Medulla oblongata (tissue), 1 donor: ENCODE results near the gene HYKK.
"Not testable (repeated sequence)": the region's sequence is repeated elsewhere in the genome, so short reads cannot be mapped to it uniquely, and the experiment has no call there.

Experiments used
- DNase-seq: peaks from one replicate; pipeline ENCODE4 v3.0.0-alpha.2; 2015; ENCODE audit errors: extremely low spot score

Gene HYKK

GRCh38 chr15:78506971-78507830 lies at the start of gene HYKK:
TSS of gene HYKK (plus strand) at chr15:78507577. CDS start at chr15:78513089, 5,512 bp downstream.
- DNase-seq, result peak; percentile 95

GRCh38 chr15:78460737-78461136 lies 46.6 kb upstream of the HYKK start:
- no peak for DNase-seq

- no peak for DNase-seq
Observed at GRCh38 chr15:78461171-78461888, 46.0 kb upstream of the HYKK start.

GRCh38 chr15:78469031-78469430 lies 38.3 kb upstream of the HYKK start:
- no peak for DNase-seq

GRCh38 chr15:78477295-78477694 lies 30.1 kb upstream of the HYKK start:
- DNase-seq, result no peak

GRCh38 chr15:78479650-78480049 lies 27.7 kb upstream of the HYKK start:
- no peak for DNase-seq

- DNase-seq, result no peak
Observed at GRCh38 chr15:78481917-78482316, 25.5 kb upstream of the HYKK start.

- DNase-seq, result no peak
Observed at GRCh38 chr15:78492872-78493271, 14.5 kb upstream of the HYKK start.

- DNase-seq, result no peak
Observed at GRCh38 chr15:78501857-78502256, 5.5 kb upstream of the HYKK start.

GRCh38 chr15:78502641-78503040 lies 4.7 kb upstream of the HYKK start:
- DNase-seq, result no peak

- no peak for DNase-seq
Observed at GRCh38 chr15:78507831-78508160, 419 bp downstream of the HYKK start.

GRCh38 chr15:78508272-78508671 lies 895 bp downstream of the HYKK start:
- no peak for DNase-seq

GRCh38 chr15:78509726-78510312 lies 2.4 kb downstream of the HYKK start:
- no peak for DNase-seq

- not testable (repeated sequence) for DNase-seq
Observed at GRCh38 chr15:78520035-78520434, 12.7 kb downstream of the HYKK start.

GRCh38 chr15:78524230-78524629 lies 16.9 kb downstream of the HYKK start:
- no peak for DNase-seq

- DNase-seq, result no peak
Observed at GRCh38 chr15:78527325-78527724, 19.9 kb downstream of the HYKK start.

GRCh38 chr15:78533331-78533730 lies 26.0 kb downstream of the HYKK start:
- DNase-seq, result peak; percentile 68

GRCh38 chr15:78536134-78536533 lies 28.8 kb downstream of the HYKK start:
- no peak for DNase-seq

- DNase-seq, result no peak
Observed at GRCh38 chr15:78537266-78537905, 30.0 kb downstream of the HYKK start.

GRCh38 chr15:78538358-78538757 lies 31.0 kb downstream of the HYKK start:
- no peak for DNase-seq

- not testable (repeated sequence) for DNase-seq
Observed at GRCh38 chr15:78539464-78540140, 32.2 kb downstream of the HYKK start.
